Measurements from ENCODE around the gene RASAL3. TPM values are rescaled to one million over a fixed set of nuclear protein-coding genes. Genes with fewer than 3 reads are reported as not detected.
"Not testable (repeated sequence)": the region's sequence is repeated elsewhere in the genome, so short reads cannot be mapped to it uniquely, and the experiment has no call there.

Gene RASAL3
- total RNA-seq, 1 experiment from 2014 or later: 0.57 TPM

DNA sequence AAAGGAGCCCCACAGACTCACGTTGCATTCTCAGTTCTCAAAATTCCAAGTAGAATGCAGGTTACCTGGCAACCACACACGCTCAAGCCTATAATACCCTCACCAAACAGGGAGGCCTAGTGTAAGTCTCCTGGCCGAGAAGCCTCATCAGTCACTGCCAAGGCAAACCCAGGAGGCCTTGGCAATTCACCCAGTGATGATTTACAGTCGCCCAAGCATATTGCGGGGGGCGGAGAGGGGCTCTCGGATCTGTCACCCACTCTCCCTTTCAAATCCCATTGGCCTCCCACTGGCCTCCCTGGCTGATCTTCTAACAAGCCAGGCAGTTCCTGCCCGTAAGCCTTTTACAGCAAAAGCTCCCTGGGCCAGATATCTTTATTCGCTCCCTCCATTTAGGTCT is 46.6 kb downstream of the RASAL3 start:
- peak overlapping the region; percentile 98 for H3K4me2 ChIP-seq (ENCODE audit: low read length)
- H3K9ac ChIP-seq (ENCODE audit: low read length): peak overlapping the region; percentile 99
- peaks cover 8% of the 10 kb centered on the region; the same call in 1 of the 2 replicates for H4K20me1 ChIP-seq (ENCODE audit: insufficient read depth)
- no peaks in the 10 kb centered on the region for H3K9me2 ChIP-seq (ENCODE audit: insufficient read depth)
- TF ChIP-seq SP1 (IDR thresholded peaks at IDR 0.05; ENCODE audit: low read depth): no peak
- peaks cover 59% of the 10 kb centered on the region for H3K79me2 ChIP-seq (ENCODE audit: insufficient read depth, low read length)
- RAD21 ChIA-PET (ENCODE audit: low non-redundant PET in 1 of 2, low total read pairs in 2 of 2, uncharacterized antibody in 2 of 2, unreplicated experiment in 2 of 2): no interaction called here
- intact Hi-C loops (cut with micrococcal nuclease): loop anchor here (2.0 kb wide), 1 partner anchor 37 kb away; no protein-coding TSS in a partner anchor
- peaks cover 2 to 7% of the 10 kb centered on the region in 2 experiments; a peak in 2 of 4 replicates for H3K36me3 ChIP-seq (ENCODE audit: control insufficient read depth in 1 of 2, insufficient read depth in 2 of 2, low read length in 2 of 2)
- BruUV-seq (replicated peaks): TSS peak; percentile 48
- H3K4me1 ChIP-seq (ENCODE audit: control insufficient read depth in 1 of 2, insufficient read depth in 2 of 2, low read length in 2 of 2): peaks cover 15 to 16% of the 10 kb centered on the region in 2 experiments; a peak in 3 of 4 replicates
- CTCF ChIA-PET: interaction anchor here (5.7 kb wide), 1 partner anchor 137 kb away, joined by 68 read pairs; no protein-coding TSS in a partner anchor
- H3K27me3 ChIP-seq (ENCODE audit: insufficient read depth, low read length): no peaks in the 10 kb centered on the region
- H3K27ac ChIP-seq (ENCODE audit: low read depth, low read length): peak overlapping the region; percentile 89; the same call in 1 of the 2 replicates
- ATAC-seq (no peak), DNase-seq (ENCODE audit: low read depth, low spot score) (no peak)
- no peak overlapping the region for H2AFZ ChIP-seq (ENCODE audit: low read depth, low read length, poor library complexity, severe bottlenecking)
- POLR2A ChIA-PET: interaction anchor here (0.6 to 1.0 kb wide), 3 partner anchors 25 to 48 kb away, joined by 3 to 5 read pairs (median 4); partner anchors contain the start of gene AKAP8
- no peaks in the 10 kb centered on the region for H3K9me3 ChIP-seq (ENCODE audit: control insufficient read depth in 1 of 2, insufficient read depth in 1 of 2, low read depth in 1 of 2, low read length in 2 of 2)
- peak overlapping the region; percentile 96 to 100 for H3K4me3 ChIP-seq (replicated peaks in 1 of 2; ENCODE audit: low read depth in 1 of 2, low read length in 2 of 2)

DNA sequence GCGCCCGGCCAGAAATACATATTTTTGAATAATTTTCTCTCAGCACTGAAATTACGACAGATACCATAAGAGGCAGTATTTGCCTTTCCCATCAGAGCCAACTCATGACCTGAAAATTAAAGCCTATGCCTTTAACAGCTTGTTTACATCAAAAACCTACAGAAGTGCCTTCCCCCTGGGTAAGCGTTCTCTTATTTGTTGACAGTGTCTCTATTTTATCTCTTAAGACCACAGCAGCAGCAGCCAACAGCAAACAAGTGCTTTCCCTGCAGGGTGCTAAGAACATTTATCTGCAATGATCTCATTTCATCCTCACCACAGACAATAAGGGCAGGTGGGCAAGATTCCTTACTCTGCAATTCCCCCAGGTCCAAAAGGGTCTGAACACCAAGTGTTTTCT is 51.5 kb downstream of the RASAL3 start:
- POLR2A ChIA-PET: no interaction called here
- peaks cover 8% of the 10 kb centered on the region; the same call in 1 of the 2 replicates for H4K20me1 ChIP-seq (ENCODE audit: insufficient read depth)
- no peak for DNase-seq (ENCODE audit: low read depth, low spot score)

DNA sequence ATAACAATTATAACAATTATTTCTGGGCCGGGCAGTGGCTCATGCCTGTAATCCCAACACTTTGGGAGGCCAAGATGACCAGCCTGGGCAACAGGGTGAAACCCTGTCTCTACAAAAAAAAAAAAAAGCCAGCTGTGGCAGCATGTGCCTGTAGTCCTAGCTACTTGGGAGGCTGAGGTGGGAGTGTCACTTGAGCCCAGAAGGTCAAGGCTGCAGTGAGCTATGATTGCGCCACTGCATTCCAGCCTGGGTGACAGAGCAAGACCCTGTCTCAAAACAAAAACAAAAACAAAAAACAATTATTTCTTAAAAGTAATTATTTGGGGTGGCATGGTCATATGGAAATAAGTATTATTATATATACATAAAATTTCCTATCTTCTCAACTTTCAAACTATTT is 53.0 kb downstream of the RASAL3 start:
- H3K27me3 ChIP-seq (ENCODE audit: insufficient read depth, low read length); H3K27ac ChIP-seq (ENCODE audit: low read depth, low read length); DNase-seq (ENCODE audit: low read depth, low spot score); H3K9me3 ChIP-seq (ENCODE audit: control insufficient read depth in 1 of 2, insufficient read depth in 1 of 2, low read depth in 1 of 2, low read length in 2 of 2); H3K9me2 ChIP-seq (ENCODE audit: insufficient read depth); CTCF ChIA-PET; H2AFZ ChIP-seq (ENCODE audit: low read depth, low read length, poor library complexity, severe bottlenecking); H3K4me3 ChIP-seq (replicated peaks in 1 of 2; ENCODE audit: low read depth in 1 of 2, low read length in 2 of 2); ATAC-seq; H3K9ac ChIP-seq (ENCODE audit: low read length); BruUV-seq (replicated peaks); H3K4me1 ChIP-seq (ENCODE audit: control insufficient read depth in 1 of 2, insufficient read depth in 2 of 2, low read length in 2 of 2); intact Hi-C loops (cut with micrococcal nuclease); H3K4me2 ChIP-seq (ENCODE audit: low read length): not testable (repeated sequence)
- Histone ChIP-seq H3K79me2 (ENCODE audit: insufficient read depth, low read length) (peaks cover 99% of the 10 kb centered on the region), H3K36me3 (ENCODE audit: control insufficient read depth in 1 of 2, insufficient read depth in 2 of 2, low read length in 2 of 2) (peaks cover 23% of the 10 kb centered on the region in 2 experiments; a peak in 3 of 4 replicates), H4K20me1 (ENCODE audit: insufficient read depth) (peaks cover 14% of the 10 kb centered on the region; the same call in 1 of the 2 replicates)
- ChIA-PET POLR2A (interaction anchor here (1.0 kb wide), 1 partner anchor 31 kb away, joined by 6 read pairs; the partner anchor contains the start of gene AKAP8), RAD21 (ENCODE audit: low non-redundant PET in 1 of 2, low total read pairs in 2 of 2, uncharacterized antibody in 2 of 2, unreplicated experiment in 2 of 2) (interaction anchor here in 1 of 2 experiments (0.7 kb wide), 1 partner anchor 310 kb away, joined by 3 read pairs; no protein-coding TSS in a partner anchor)

More for the DNA sequence above, 51.5 kb downstream of the RASAL3 start:
- no peak for ATAC-seq
- Histone ChIP-seq H3K27ac (ENCODE audit: low read depth, low read length) (no peak overlapping the region), H3K27me3 (ENCODE audit: insufficient read depth, low read length) (no peaks in the 10 kb centered on the region), H3K36me3 (ENCODE audit: control insufficient read depth in 1 of 2, insufficient read depth in 2 of 2, low read length in 2 of 2) (peaks cover 20 to 24% of the 10 kb centered on the region in 2 experiments; a peak in 3 of 4 replicates), H2AFZ (ENCODE audit: low read depth, low read length, poor library complexity, severe bottlenecking) (no peak overlapping the region), H3K4me1 (ENCODE audit: control insufficient read depth in 1 of 2, insufficient read depth in 2 of 2, low read length in 2 of 2) (peaks cover 9 to 11% of the 10 kb centered on the region in 2 experiments; a peak in 3 of 4 replicates), H3K79me2 (ENCODE audit: insufficient read depth, low read length) (peaks cover 99% of the 10 kb centered on the region), H3K9me3 (ENCODE audit: control insufficient read depth in 1 of 2, insufficient read depth in 1 of 2, low read depth in 1 of 2, low read length in 2 of 2) (no peaks in the 10 kb centered on the region), H3K4me3 (replicated peaks in 1 of 2; ENCODE audit: low read depth in 1 of 2, low read length in 2 of 2) (no peak overlapping the region), H3K9ac (ENCODE audit: low read length) (no peak overlapping the region), H3K4me2 (ENCODE audit: low read length) (no peak overlapping the region), H3K9me2 (ENCODE audit: insufficient read depth) (no peaks in the 10 kb centered on the region)
- TF ChIP-seq YY1 (IDR thresholded peaks at IDR 0.05; ENCODE audit: extremely low read depth, insufficient replicate concordance, low read depth, low read length) (no peak), CEBPB (IDR thresholded peaks at IDR 0.05; ENCODE audit: low read depth) (no peak), TCF7L2 (IDR thresholded peaks at IDR 0.05; ENCODE audit: borderline replicate concordance, extremely low read depth, insufficient read depth, insufficient read length) (no peak), EGR1 (IDR thresholded peaks at IDR 0.05; ENCODE audit: low read depth) (no peak), ZNF274 (IDR thresholded peaks at IDR 0.05; ENCODE audit: low read depth, low read length) (no peak), FOSL1 (IDR thresholded peaks at IDR 0.05; ENCODE audit: low read depth) (no peak)
- TF ChIP-seq, protein P1, sequence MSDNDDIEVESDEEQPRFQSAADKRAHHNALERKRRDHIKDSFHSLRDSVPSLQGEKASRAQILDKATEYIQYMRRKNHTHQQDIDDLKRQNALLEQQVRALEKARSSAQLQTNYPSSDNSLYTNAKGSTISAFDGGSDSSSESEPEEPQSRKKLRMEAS (IDR thresholded peaks at IDR 0.05): no peak
- TF ChIP-seq, protein P2, sequence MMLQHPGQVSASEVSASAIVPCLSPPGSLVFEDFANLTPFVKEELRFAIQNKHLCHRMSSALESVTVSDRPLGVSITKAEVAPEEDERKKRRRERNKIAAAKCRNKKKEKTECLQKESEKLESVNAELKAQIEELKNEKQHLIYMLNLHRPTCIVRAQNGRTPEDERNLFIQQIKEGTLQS (IDR thresholded peaks at IDR 0.05): no peak
- RAD21 ChIA-PET (ENCODE audit: low non-redundant PET in 1 of 2, low total read pairs in 2 of 2, uncharacterized antibody in 2 of 2, unreplicated experiment in 2 of 2): no interaction called here
- intact Hi-C loops (cut with micrococcal nuclease): no loop called here
- no TSS peak for BruUV-seq (replicated peaks)
- CTCF ChIA-PET: interaction anchor here (1.1 kb wide), 1 partner anchor 143 kb away, joined by 3 read pairs; no protein-coding TSS in a partner anchor
